Measurements from ENCODE around the gene PXMP4.

DNA sequence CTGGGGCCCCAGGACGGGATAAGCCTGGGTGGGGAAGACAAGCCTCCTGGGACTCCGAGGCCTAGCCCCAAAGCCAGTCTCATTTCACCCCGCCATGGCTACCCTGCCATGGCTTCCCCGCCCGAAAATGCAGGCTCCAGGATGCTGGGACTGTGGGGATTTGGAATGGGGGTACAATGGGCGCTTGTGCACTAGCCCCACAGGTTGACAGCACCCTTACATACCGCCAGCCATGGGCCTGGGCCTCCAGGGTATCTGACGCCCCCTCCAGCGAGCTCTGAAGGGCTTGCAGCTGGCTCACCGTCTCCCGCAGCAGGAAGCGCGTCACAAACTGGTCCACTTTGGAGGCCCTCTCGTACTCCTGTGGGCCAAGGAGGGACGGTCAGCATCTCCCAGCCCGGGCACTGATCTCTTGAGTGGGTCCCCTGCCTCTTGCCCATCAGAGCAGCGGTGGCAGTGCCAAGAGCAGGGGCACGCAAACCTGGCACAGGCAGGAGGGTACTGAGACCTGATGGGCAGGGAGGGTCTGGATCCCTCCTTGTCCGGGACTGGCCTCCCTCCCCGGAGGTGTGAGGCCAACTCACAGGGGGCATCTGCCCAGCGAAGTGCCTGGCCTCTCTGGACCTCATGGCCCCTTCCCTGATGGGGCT is 60.0 kb downstream of the PXMP4 start:
- TF ChIP-seq, protein P1, sequence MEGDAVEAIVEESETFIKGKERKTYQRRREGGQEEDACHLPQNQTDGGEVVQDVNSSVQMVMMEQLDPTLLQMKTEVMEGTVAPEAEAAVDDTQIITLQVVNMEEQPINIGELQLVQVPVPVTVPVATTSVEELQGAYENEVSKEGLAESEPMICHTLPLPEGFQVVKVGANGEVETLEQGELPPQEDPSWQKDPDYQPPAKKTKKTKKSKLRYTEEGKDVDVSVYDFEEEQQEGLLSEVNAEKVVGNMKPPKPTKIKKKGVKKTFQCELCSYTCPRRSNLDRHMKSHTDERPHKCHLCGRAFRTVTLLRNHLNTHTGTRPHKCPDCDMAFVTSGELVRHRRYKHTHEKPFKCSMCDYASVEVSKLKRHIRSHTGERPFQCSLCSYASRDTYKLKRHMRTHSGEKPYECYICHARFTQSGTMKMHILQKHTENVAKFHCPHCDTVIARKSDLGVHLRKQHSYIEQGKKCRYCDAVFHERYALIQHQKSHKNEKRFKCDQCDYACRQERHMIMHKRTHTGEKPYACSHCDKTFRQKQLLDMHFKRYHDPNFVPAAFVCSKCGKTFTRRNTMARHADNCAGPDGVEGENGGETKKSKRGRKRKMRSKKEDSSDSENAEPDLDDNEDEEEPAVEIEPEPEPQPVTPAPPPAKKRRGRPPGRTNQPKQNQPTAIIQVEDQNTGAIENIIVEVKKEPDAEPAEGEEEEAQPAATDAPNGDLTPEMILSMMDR (IDR thresholded peaks at IDR 0.05) = no peak
- TF ChIP-seq POLR2A (IDR thresholded peaks at IDR 0.05) (no peak), EP300 (IDR thresholded peaks at IDR 0.05; ENCODE audit: low read depth) (no peak), POLR2AphosphoS5 (IDR thresholded peaks at IDR 0.05) (no peak)

Measured in transverse colon (tissue), 4 donors.